ENCODE results near the gene FAM161A.
"Not testable (repeated sequence)": the region's sequence is repeated elsewhere in the genome, so short reads cannot be mapped to it uniquely, and the experiment has no call there.

Gene FAM161A

GRCh38 chr2:61841286-61841685 lies 12.6 kb downstream of the FAM161A start:
- Histone ChIP-seq H3K4me3 (ENCODE audit: low read length in 2 of 2) (no peak overlapping the region), H3K27ac (ENCODE audit: low read depth in 2 of 2, low read length in 2 of 2) (no peak overlapping the region), H3K9me3 (ENCODE audit: control insufficient read depth in 2 of 2, low read length in 2 of 2) (no peaks in the 10 kb centered on the region), H3K27me3 (ENCODE audit: control insufficient read depth in 2 of 2, insufficient read depth in 2 of 2, low read length in 2 of 2) (no peaks in the 10 kb centered on the region), H3K9ac (ENCODE audit: low read depth in 1 of 2, low read length in 2 of 2) (no peak overlapping the region), H3K4me1 (ENCODE audit: control insufficient read depth in 2 of 2, insufficient read depth in 2 of 2, low read length in 2 of 2) (no peaks in the 10 kb centered on the region), H3K36me3 (ENCODE audit: control insufficient read depth in 2 of 2, insufficient read depth in 2 of 2, low read length in 2 of 2) (peaks cover 0 to 3% of the 10 kb centered on the region in 2 donors)

GRCh38 chr2:61834893-61835292 lies 19.0 kb downstream of the FAM161A start:
- H3K4me1 ChIP-seq (ENCODE audit: control insufficient read depth in 2 of 2, insufficient read depth in 2 of 2, low read length in 2 of 2), result no peaks in the 10 kb centered on the region
- H3K36me3 ChIP-seq (ENCODE audit: control insufficient read depth in 2 of 2, insufficient read depth in 2 of 2, low read length in 2 of 2), result no peaks in the 10 kb centered on the region
- no peak overlapping the region for H3K4me3 ChIP-seq (ENCODE audit: low read length in 2 of 2)
- H3K9ac ChIP-seq (ENCODE audit: low read depth in 1 of 2, low read length in 2 of 2), result no peak overlapping the region
- H3K9me3 ChIP-seq (ENCODE audit: control insufficient read depth in 2 of 2, low read length in 2 of 2), result no peaks in the 10 kb centered on the region
- H3K27me3 ChIP-seq (ENCODE audit: control insufficient read depth in 2 of 2, insufficient read depth in 2 of 2, low read length in 2 of 2), result no peaks in the 10 kb centered on the region
- no peak overlapping the region for H3K27ac ChIP-seq (ENCODE audit: low read depth in 2 of 2, low read length in 2 of 2)

GRCh38 chr2:61833971-61834370 lies 19.9 kb downstream of the FAM161A start:
- no peaks in the 10 kb centered on the region for H3K36me3 ChIP-seq (ENCODE audit: control insufficient read depth in 2 of 2, insufficient read depth in 2 of 2, low read length in 2 of 2)
- no peaks in the 10 kb centered on the region for H3K4me1 ChIP-seq (ENCODE audit: control insufficient read depth in 2 of 2, insufficient read depth in 2 of 2, low read length in 2 of 2)
- H3K27me3 ChIP-seq (ENCODE audit: control insufficient read depth in 2 of 2, insufficient read depth in 2 of 2, low read length in 2 of 2), result no peaks in the 10 kb centered on the region
- no peaks in the 10 kb centered on the region for H3K9me3 ChIP-seq (ENCODE audit: control insufficient read depth in 2 of 2, low read length in 2 of 2)
- no peak overlapping the region for H3K9ac ChIP-seq (ENCODE audit: low read depth in 1 of 2, low read length in 2 of 2)
- no peak overlapping the region for H3K4me3 ChIP-seq (ENCODE audit: low read length in 2 of 2)
- H3K27ac ChIP-seq (ENCODE audit: low read depth in 2 of 2, low read length in 2 of 2), result no peak overlapping the region

GRCh38 chr2:61832183-61832841 lies 21.5 kb downstream of the FAM161A start:
- no peaks in the 10 kb centered on the region for H3K9me3 ChIP-seq (ENCODE audit: control insufficient read depth in 2 of 2, low read length in 2 of 2)
- H3K36me3 ChIP-seq (ENCODE audit: control insufficient read depth in 2 of 2, insufficient read depth in 2 of 2, low read length in 2 of 2), result no peaks in the 10 kb centered on the region
- no peak overlapping the region for H3K27ac ChIP-seq (ENCODE audit: low read depth in 2 of 2, low read length in 2 of 2)
- H3K4me1 ChIP-seq (ENCODE audit: control insufficient read depth in 2 of 2, insufficient read depth in 2 of 2, low read length in 2 of 2), result no peaks in the 10 kb centered on the region
- H3K4me3 ChIP-seq (ENCODE audit: low read length in 2 of 2), result no peak overlapping the region
- H3K9ac ChIP-seq (ENCODE audit: low read depth in 1 of 2, low read length in 2 of 2), result no peak overlapping the region
- H3K27me3 ChIP-seq (ENCODE audit: control insufficient read depth in 2 of 2, insufficient read depth in 2 of 2, low read length in 2 of 2), result no peaks in the 10 kb centered on the region

GRCh38 chr2:61822255-61822654 lies 31.6 kb downstream of the FAM161A start:
- Histone ChIP-seq H3K27ac (ENCODE audit: low read depth in 2 of 2, low read length in 2 of 2) (no peak overlapping the region), H3K4me1 (ENCODE audit: control insufficient read depth in 2 of 2, insufficient read depth in 2 of 2, low read length in 2 of 2) (no peaks in the 10 kb centered on the region), H3K27me3 (ENCODE audit: control insufficient read depth in 2 of 2, insufficient read depth in 2 of 2, low read length in 2 of 2) (no peaks in the 10 kb centered on the region), H3K9me3 (ENCODE audit: control insufficient read depth in 2 of 2, low read length in 2 of 2) (no peaks in the 10 kb centered on the region), H3K36me3 (ENCODE audit: control insufficient read depth in 2 of 2, insufficient read depth in 2 of 2, low read length in 2 of 2) (no peaks in the 10 kb centered on the region), H3K4me3 (ENCODE audit: low read length in 2 of 2) (no peak overlapping the region), H3K9ac (ENCODE audit: low read depth in 1 of 2, low read length in 2 of 2) (no peak overlapping the region)

- H3K9ac ChIP-seq (ENCODE audit: low read depth in 1 of 2, low read length in 2 of 2), result no peak overlapping the region
- H3K4me3 ChIP-seq (ENCODE audit: low read length in 2 of 2), result no peak overlapping the region
- no peaks in the 10 kb centered on the region for H3K9me3 ChIP-seq (ENCODE audit: control insufficient read depth in 2 of 2, low read length in 2 of 2)
- no peaks in the 10 kb centered on the region for H3K27me3 ChIP-seq (ENCODE audit: control insufficient read depth in 2 of 2, insufficient read depth in 2 of 2, low read length in 2 of 2)
- H3K4me1 ChIP-seq (ENCODE audit: control insufficient read depth in 2 of 2, insufficient read depth in 2 of 2, low read length in 2 of 2), result no peaks in the 10 kb centered on the region
- H3K27ac ChIP-seq (ENCODE audit: low read depth in 2 of 2, low read length in 2 of 2), result no peak overlapping the region
- H3K36me3 ChIP-seq (ENCODE audit: control insufficient read depth in 2 of 2, insufficient read depth in 2 of 2, low read length in 2 of 2), result no peaks in the 10 kb centered on the region
These were observed 37.1 kb downstream of the FAM161A start for GRCh38 chr2:61816480-61817355.

- H3K9ac ChIP-seq (ENCODE audit: low read depth in 1 of 2, low read length in 2 of 2), result no peak overlapping the region
- H3K36me3 ChIP-seq (ENCODE audit: control insufficient read depth in 2 of 2, insufficient read depth in 2 of 2, low read length in 2 of 2), result no peaks in the 10 kb centered on the region
- no peaks in the 10 kb centered on the region for H3K9me3 ChIP-seq (ENCODE audit: control insufficient read depth in 2 of 2, low read length in 2 of 2)
- H3K27ac ChIP-seq (ENCODE audit: low read depth in 2 of 2, low read length in 2 of 2), result no peak overlapping the region
- H3K4me1 ChIP-seq (ENCODE audit: control insufficient read depth in 2 of 2, insufficient read depth in 2 of 2, low read length in 2 of 2), result no peaks in the 10 kb centered on the region
- H3K4me3 ChIP-seq (ENCODE audit: low read length in 2 of 2), result no peak overlapping the region
- peaks cover 0 to 2% of the 10 kb centered on the region in 2 donors for H3K27me3 ChIP-seq (ENCODE audit: control insufficient read depth in 2 of 2, insufficient read depth in 2 of 2, low read length in 2 of 2)
These were observed 39.2 kb downstream of the FAM161A start for GRCh38 chr2:61814539-61815160.

GRCh38 chr2:61813314-61813713 lies 40.5 kb downstream of the FAM161A start:
- not testable (repeated sequence) for H3K36me3 ChIP-seq (ENCODE audit: control insufficient read depth in 2 of 2, insufficient read depth in 2 of 2, low read length in 2 of 2); H3K4me1 ChIP-seq (ENCODE audit: control insufficient read depth in 2 of 2, insufficient read depth in 2 of 2, low read length in 2 of 2); H3K27ac ChIP-seq (ENCODE audit: low read depth in 2 of 2, low read length in 2 of 2); H3K27me3 ChIP-seq (ENCODE audit: control insufficient read depth in 2 of 2, insufficient read depth in 2 of 2, low read length in 2 of 2); H3K9me3 ChIP-seq (ENCODE audit: control insufficient read depth in 2 of 2, low read length in 2 of 2); H3K9ac ChIP-seq (ENCODE audit: low read depth in 1 of 2, low read length in 2 of 2); H3K4me3 ChIP-seq (ENCODE audit: low read length in 2 of 2)

GRCh38 chr2:61811821-61812220 lies 42.0 kb downstream of the FAM161A start:
- H3K9me3 ChIP-seq (ENCODE audit: control insufficient read depth in 2 of 2, low read length in 2 of 2), result no peaks in the 10 kb centered on the region
- H3K4me1 ChIP-seq (ENCODE audit: control insufficient read depth in 2 of 2, insufficient read depth in 2 of 2, low read length in 2 of 2), result no peaks in the 10 kb centered on the region
- no peak overlapping the region for H3K9ac ChIP-seq (ENCODE audit: low read depth in 1 of 2, low read length in 2 of 2)
- peaks cover 0 to 2% of the 10 kb centered on the region in 2 donors for H3K27me3 ChIP-seq (ENCODE audit: control insufficient read depth in 2 of 2, insufficient read depth in 2 of 2, low read length in 2 of 2)
- no peaks in the 10 kb centered on the region for H3K36me3 ChIP-seq (ENCODE audit: control insufficient read depth in 2 of 2, insufficient read depth in 2 of 2, low read length in 2 of 2)
- no peak overlapping the region for H3K27ac ChIP-seq (ENCODE audit: low read depth in 2 of 2, low read length in 2 of 2)
- H3K4me3 ChIP-seq (ENCODE audit: low read length in 2 of 2), result no peak overlapping the region

- H3K9me3 ChIP-seq (ENCODE audit: control insufficient read depth in 2 of 2, low read length in 2 of 2); H3K4me1 ChIP-seq (ENCODE audit: control insufficient read depth in 2 of 2, insufficient read depth in 2 of 2, low read length in 2 of 2); H3K36me3 ChIP-seq (ENCODE audit: control insufficient read depth in 2 of 2, insufficient read depth in 2 of 2, low read length in 2 of 2); H3K27me3 ChIP-seq (ENCODE audit: control insufficient read depth in 2 of 2, insufficient read depth in 2 of 2, low read length in 2 of 2); H3K9ac ChIP-seq (ENCODE audit: low read depth in 1 of 2, low read length in 2 of 2); H3K27ac ChIP-seq (ENCODE audit: low read depth in 2 of 2, low read length in 2 of 2); H3K4me3 ChIP-seq (ENCODE audit: low read length in 2 of 2): not testable (repeated sequence)
These were observed 43.7 kb downstream of the FAM161A start for GRCh38 chr2:61810203-61810602.
